Activated naive CD8-positive, alpha-beta T cell treated with anti-CD3 and anti-CD28 coated beads for 36 hours (primary cell): Measurements from ENCODE around the gene UCP2. TPM values are rescaled to one million over a fixed set of nuclear protein-coding genes. Genes with fewer than 3 reads are reported as not detected.

Source experiments
- DNase-seq: peaks from one replicate; pipeline ENCODE4 v3.0.0; 2021
- H3K27ac Mint-ChIP-seq: one replicate; pipeline ENCODE4 v1.8.0; 2022; ENCODE audit warnings: mild to moderate bottlenecking, moderate library complexity, mixed read lengths
- H3K27me3 Mint-ChIP-seq: one replicate; pipeline ENCODE4 v1.8.0; 2022; ENCODE audit warnings: mild to moderate bottlenecking, mixed read lengths
- H3K36me3 Mint-ChIP-seq: one replicate; pipeline ENCODE4 v1.8.0; 2021; ENCODE audit warnings: mild to moderate bottlenecking, mixed read lengths
- H3K4me1 Mint-ChIP-seq: one replicate; pipeline ENCODE4 v1.8.0; 2021; ENCODE audit warnings: mixed read lengths
- H3K4me3 Mint-ChIP-seq: one replicate; pipeline ENCODE4 v1.8.0; 2022; ENCODE audit warnings: mild to moderate bottlenecking, moderate library complexity, mixed read lengths
- H3K9me3 Mint-ChIP-seq: one replicate; pipeline ENCODE4 v1.8.0; 2022; ENCODE audit warnings: mixed read lengths
- total RNA-seq, 2 experiments: library from RNA; stranded (reverse); gene quantifications; one replicate each; pipeline ENCODE4 v1.2.3, GENCODE V29; 2021

The UCP2 gene
- total RNA-seq, 2 experiments from 2014 or later, result 180 to 181 TPM

- Mint-ChIP-seq H3K4me1 (peaks cover 80% of the 10 kb centered on the region), H3K27ac (peak overlapping the region; percentile 81), H3K36me3 (peaks cover 26% of the 10 kb centered on the region), H3K9me3 (no peaks in the 10 kb centered on the region), H3K4me3 (no peak overlapping the region), H3K27me3 (no peaks in the 10 kb centered on the region)
- DNase-seq, result no peak
These were observed 11.4 kb downstream of the UCP2 start for GRCh38 chr11:73971175-73971719.

- DNase-seq, result no peak
These were observed 12.4 kb downstream of the UCP2 start for GRCh38 chr11:73969991-73970800.

GRCh38 chr11:73969091-73969490 lies 13.6 kb downstream of the UCP2 start:
- no peak for DNase-seq
- Mint-ChIP-seq H3K9me3 (no peaks in the 10 kb centered on the region), H3K36me3 (peaks cover 9% of the 10 kb centered on the region), H3K27ac (peak overlapping the region; percentile 81), H3K4me3 (no peak overlapping the region), H3K4me1 (peaks cover 76% of the 10 kb centered on the region), H3K27me3 (no peaks in the 10 kb centered on the region)

More at GRCh38 chr11:73969991-73970800, 12.4 kb downstream of the UCP2 start:
- no peaks in the 10 kb centered on the region for H3K27me3 Mint-ChIP-seq
- peaks cover 17% of the 10 kb centered on the region for H3K36me3 Mint-ChIP-seq
- H3K27ac Mint-ChIP-seq, result peak overlapping the region; percentile 81
- H3K9me3 Mint-ChIP-seq, result no peaks in the 10 kb centered on the region
- H3K4me3 Mint-ChIP-seq, result no peak overlapping the region
- H3K4me1 Mint-ChIP-seq, result peaks cover 77% of the 10 kb centered on the region

GRCh38 chr11:73968356-73968966 lies 14.2 kb downstream of the UCP2 start:
- Mint-ChIP-seq H3K27ac (peak overlapping the region; percentile 75), H3K27me3 (no peaks in the 10 kb centered on the region), H3K4me1 (peaks cover 70% of the 10 kb centered on the region), H3K9me3 (no peaks in the 10 kb centered on the region), H3K36me3 (peaks cover 8% of the 10 kb centered on the region), H3K4me3 (no peak overlapping the region)
- DNase-seq, result no peak

GRCh38 chr11:73965764-73966121 lies 16.9 kb downstream of the UCP2 start:
- Mint-ChIP-seq H3K9me3 (no peaks in the 10 kb centered on the region), H3K4me1 (peaks cover 49% of the 10 kb centered on the region), H3K27me3 (no peaks in the 10 kb centered on the region), H3K36me3 (no peaks in the 10 kb centered on the region), H3K4me3 (no peak overlapping the region), H3K27ac (no peak overlapping the region)
- DNase-seq, result no peak

GRCh38 chr11:73965076-73965763 lies 17.4 kb downstream of the UCP2 start:
- no peak overlapping the region for H3K4me3 Mint-ChIP-seq
- H3K27ac Mint-ChIP-seq, result no peak overlapping the region
- H3K27me3 Mint-ChIP-seq, result no peaks in the 10 kb centered on the region
- no peaks in the 10 kb centered on the region for H3K9me3 Mint-ChIP-seq
- no peak for DNase-seq
- peaks cover 44% of the 10 kb centered on the region for H3K4me1 Mint-ChIP-seq
- H3K36me3 Mint-ChIP-seq, result no peaks in the 10 kb centered on the region

GRCh38 chr11:73963861-73964260 lies 18.8 kb downstream of the UCP2 start:
- H3K27ac Mint-ChIP-seq, result no peak overlapping the region
- no peaks in the 10 kb centered on the region for H3K27me3 Mint-ChIP-seq
- H3K4me3 Mint-ChIP-seq, result no peak overlapping the region
- no peaks in the 10 kb centered on the region for H3K36me3 Mint-ChIP-seq
- peaks cover 31% of the 10 kb centered on the region for H3K4me1 Mint-ChIP-seq
- no peaks in the 10 kb centered on the region for H3K9me3 Mint-ChIP-seq
- DNase-seq, result no peak

GRCh38 chr11:73962101-73962705 lies 20.4 kb downstream of the UCP2 start:
- H3K36me3 Mint-ChIP-seq, result no peaks in the 10 kb centered on the region
- no peak overlapping the region for H3K27ac Mint-ChIP-seq
- peaks cover 20% of the 10 kb centered on the region for H3K4me1 Mint-ChIP-seq
- H3K4me3 Mint-ChIP-seq, result no peak overlapping the region
- H3K9me3 Mint-ChIP-seq, result no peaks in the 10 kb centered on the region
- H3K27me3 Mint-ChIP-seq, result no peaks in the 10 kb centered on the region
- no peak for DNase-seq

GRCh38 chr11:73961321-73961720 lies 21.3 kb downstream of the UCP2 start:
- Mint-ChIP-seq H3K4me3 (no peak overlapping the region), H3K27me3 (no peaks in the 10 kb centered on the region), H3K4me1 (peaks cover 19% of the 10 kb centered on the region), H3K9me3 (no peaks in the 10 kb centered on the region), H3K36me3 (no peaks in the 10 kb centered on the region), H3K27ac (no peak overlapping the region)
- DNase-seq, result no peak

GRCh38 chr11:73958521-73959141 lies 24.0 kb downstream of the UCP2 start:
- DNase-seq, result no peak
- H3K4me3 Mint-ChIP-seq, result no peak overlapping the region
- H3K9me3 Mint-ChIP-seq, result no peaks in the 10 kb centered on the region
- no peaks in the 10 kb centered on the region for H3K27me3 Mint-ChIP-seq
- H3K4me1 Mint-ChIP-seq, result peaks cover 4% of the 10 kb centered on the region
- no peaks in the 10 kb centered on the region for H3K36me3 Mint-ChIP-seq
- H3K27ac Mint-ChIP-seq, result no peak overlapping the region

- Mint-ChIP-seq H3K4me1 (peaks cover 4% of the 10 kb centered on the region), H3K9me3 (no peaks in the 10 kb centered on the region), H3K27ac (no peak overlapping the region), H3K36me3 (no peaks in the 10 kb centered on the region), H3K27me3 (no peaks in the 10 kb centered on the region), H3K4me3 (no peak overlapping the region)
- no peak for DNase-seq
These were observed 24.8 kb downstream of the UCP2 start for GRCh38 chr11:73957654-73958361.

GRCh38 chr11:73956876-73957653 lies 25.6 kb downstream of the UCP2 start:
- Mint-ChIP-seq H3K36me3 (no peaks in the 10 kb centered on the region), H3K4me1 (peaks cover 4% of the 10 kb centered on the region), H3K4me3 (no peak overlapping the region), H3K27me3 (no peaks in the 10 kb centered on the region), H3K9me3 (no peaks in the 10 kb centered on the region), H3K27ac (no peak overlapping the region)
- no peak for DNase-seq

GRCh38 chr11:73951797-73952196 lies 30.8 kb downstream of the UCP2 start:
- Mint-ChIP-seq H3K27me3 (no peaks in the 10 kb centered on the region), H3K4me3 (no peak overlapping the region), H3K36me3 (peaks cover 1% of the 10 kb centered on the region), H3K4me1 (no peaks in the 10 kb centered on the region), H3K9me3 (no peaks in the 10 kb centered on the region), H3K27ac (no peak overlapping the region)
- no peak for DNase-seq
